Rectal smooth muscle tissue (tissue), 1 donor: Measurements from ENCODE around the gene CCDC172.

Experiments used
- H3K27ac ChIP-seq: one replicate; pipeline ENCODE4 v1.7.0; 2013; ENCODE audit warnings: low read depth, low read length, inconsistent platforms
- H3K27me3 ChIP-seq: one replicate; pipeline ENCODE4 v1.7.0; 2013; ENCODE audit warnings: low read length; ENCODE audit not compliant: control insufficient read depth, insufficient read depth
- H3K36me3 ChIP-seq: one replicate; pipeline ENCODE4 v1.7.0; 2013; ENCODE audit warnings: low read length; ENCODE audit not compliant: control insufficient read depth, insufficient read depth
- H3K4me1 ChIP-seq: one replicate; pipeline ENCODE4 v1.7.0; 2013; ENCODE audit warnings: low read length; ENCODE audit not compliant: control insufficient read depth, insufficient read depth
- H3K4me3 ChIP-seq: one replicate; pipeline ENCODE4 v1.7.0; 2013; ENCODE audit warnings: low read length
- H3K9ac ChIP-seq: one replicate; pipeline ENCODE4 v1.7.0; 2013; ENCODE audit warnings: low read length

CCDC172 gene

GRCh38 chr10:116307455-116307854 lies 16.8 kb upstream of the CCDC172 start:
- Histone ChIP-seq H3K4me3 (no peak overlapping the region), H3K9ac (no peak overlapping the region), H3K4me1 (no peaks in the 10 kb centered on the region), H3K27ac (no peak overlapping the region), H3K36me3 (no peaks in the 10 kb centered on the region), H3K27me3 (no peaks in the 10 kb centered on the region)

- Histone ChIP-seq H3K9ac (no peak overlapping the region), H3K27ac (no peak overlapping the region), H3K27me3 (no peaks in the 10 kb centered on the region), H3K36me3 (no peaks in the 10 kb centered on the region), H3K4me1 (no peaks in the 10 kb centered on the region), H3K4me3 (no peak overlapping the region)
Observed at GRCh38 chr10:116311016-116311415, 13.2 kb upstream of the CCDC172 start.

- no peak overlapping the region for H3K27ac ChIP-seq
- no peaks in the 10 kb centered on the region for H3K36me3 ChIP-seq
- H3K9ac ChIP-seq: no peak overlapping the region
- no peaks in the 10 kb centered on the region for H3K27me3 ChIP-seq
- no peaks in the 10 kb centered on the region for H3K4me1 ChIP-seq
- no peak overlapping the region for H3K4me3 ChIP-seq
Observed at GRCh38 chr10:116311706-116312490, 12.3 kb upstream of the CCDC172 start.

- Histone ChIP-seq H3K9ac (no peak overlapping the region), H3K36me3 (no peaks in the 10 kb centered on the region), H3K4me3 (no peak overlapping the region), H3K27me3 (no peaks in the 10 kb centered on the region), H3K27ac (no peak overlapping the region), H3K4me1 (no peaks in the 10 kb centered on the region)
Observed at GRCh38 chr10:116312548-116312947, 11.7 kb upstream of the CCDC172 start.

- no peaks in the 10 kb centered on the region for H3K36me3 ChIP-seq
- H3K27me3 ChIP-seq: no peaks in the 10 kb centered on the region
- H3K4me3 ChIP-seq: no peak overlapping the region
- H3K9ac ChIP-seq: no peak overlapping the region
- no peaks in the 10 kb centered on the region for H3K4me1 ChIP-seq
- H3K27ac ChIP-seq: no peak overlapping the region
Observed at GRCh38 chr10:116316503-116316902, 7.7 kb upstream of the CCDC172 start.

- H3K4me3 ChIP-seq: no peak overlapping the region
- H3K36me3 ChIP-seq: no peaks in the 10 kb centered on the region
- no peaks in the 10 kb centered on the region for H3K4me1 ChIP-seq
- no peak overlapping the region for H3K9ac ChIP-seq
- no peak overlapping the region for H3K27ac ChIP-seq
- H3K27me3 ChIP-seq: no peaks in the 10 kb centered on the region
Observed at GRCh38 chr10:116324951-116325635, 845 bp downstream of the CCDC172 start.

GRCh38 chr10:116325987-116326386 lies 1.7 kb downstream of the CCDC172 start:
- Histone ChIP-seq H3K9ac (no peak overlapping the region), H3K36me3 (no peaks in the 10 kb centered on the region), H3K4me1 (no peaks in the 10 kb centered on the region), H3K27ac (no peak overlapping the region), H3K4me3 (no peak overlapping the region), H3K27me3 (no peaks in the 10 kb centered on the region)

- Histone ChIP-seq H3K9ac (no peak overlapping the region), H3K4me3 (no peak overlapping the region), H3K36me3 (no peaks in the 10 kb centered on the region), H3K27me3 (no peaks in the 10 kb centered on the region), H3K27ac (no peak overlapping the region), H3K4me1 (no peaks in the 10 kb centered on the region)
Observed at GRCh38 chr10:116329153-116329552, 4.9 kb downstream of the CCDC172 start.

GRCh38 chr10:116331815-116332214 lies 7.6 kb downstream of the CCDC172 start:
- H3K27ac ChIP-seq: no peak overlapping the region
- no peak overlapping the region for H3K9ac ChIP-seq
- H3K27me3 ChIP-seq: no peaks in the 10 kb centered on the region
- no peak overlapping the region for H3K4me3 ChIP-seq
- H3K4me1 ChIP-seq: no peaks in the 10 kb centered on the region
- H3K36me3 ChIP-seq: no peaks in the 10 kb centered on the region

GRCh38 chr10:116336866-116337265 lies 12.6 kb downstream of the CCDC172 start:
- no peak overlapping the region for H3K9ac ChIP-seq
- H3K27ac ChIP-seq: no peak overlapping the region
- no peak overlapping the region for H3K4me3 ChIP-seq
- no peaks in the 10 kb centered on the region for H3K27me3 ChIP-seq
- H3K36me3 ChIP-seq: no peaks in the 10 kb centered on the region
- no peaks in the 10 kb centered on the region for H3K4me1 ChIP-seq

GRCh38 chr10:116352125-116352524 lies 27.9 kb downstream of the CCDC172 start:
- Histone ChIP-seq H3K4me3 (no peak overlapping the region), H3K27ac (no peak overlapping the region), H3K36me3 (no peaks in the 10 kb centered on the region), H3K4me1 (no peaks in the 10 kb centered on the region), H3K9ac (no peak overlapping the region), H3K27me3 (no peaks in the 10 kb centered on the region)

- Histone ChIP-seq H3K4me1 (no peaks in the 10 kb centered on the region), H3K4me3 (no peak overlapping the region), H3K9ac (no peak overlapping the region), H3K27ac (no peak overlapping the region), H3K27me3 (no peaks in the 10 kb centered on the region), H3K36me3 (no peaks in the 10 kb centered on the region)
Observed at GRCh38 chr10:116353817-116354216, 29.6 kb downstream of the CCDC172 start.

GRCh38 chr10:116355341-116355740 lies 31.1 kb downstream of the CCDC172 start:
- Histone ChIP-seq H3K9ac (no peak overlapping the region), H3K36me3 (no peaks in the 10 kb centered on the region), H3K27ac (no peak overlapping the region), H3K27me3 (no peaks in the 10 kb centered on the region), H3K4me1 (no peaks in the 10 kb centered on the region), H3K4me3 (no peak overlapping the region)
